ENCODE measurements around the gene LIN7A. TPM values are rescaled to one million over a fixed set of nuclear protein-coding genes. Genes with fewer than 3 reads are reported as not detected.

LIN7A gene
- total RNA-seq, 1 donor from 2014 or later, result 0.80 TPM

DNA sequence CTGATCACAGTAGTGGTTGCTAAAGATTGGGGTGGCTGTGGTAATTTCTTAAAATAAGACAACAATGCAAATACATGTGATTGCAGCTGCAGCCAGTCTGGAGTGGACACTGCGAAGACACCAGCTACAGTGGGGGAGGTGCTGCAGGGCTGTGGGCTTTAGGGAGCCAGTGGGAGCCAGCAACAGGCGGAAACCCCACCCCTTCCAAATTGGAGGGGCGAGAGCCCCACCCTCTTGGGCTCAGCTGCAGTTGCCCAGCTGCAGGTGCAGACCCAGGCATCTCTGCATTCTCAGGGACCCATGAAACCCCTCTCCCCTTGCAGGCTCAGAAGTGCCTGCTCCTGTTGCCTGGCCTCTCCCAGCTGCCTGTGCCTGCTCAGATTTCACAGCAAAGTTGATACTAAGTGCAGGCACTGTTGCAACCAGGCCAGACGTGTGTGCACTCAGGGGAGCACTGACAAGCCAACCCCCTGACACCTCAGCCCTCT, 116.2 kb downstream of the LIN7A start:
- Mint-ChIP-seq H3K4me1 (ENCODE audit: low read depth) (no peaks in the 10 kb centered on the region), H3K9me3 (ENCODE audit: low read depth) (peaks cover 2% of the 10 kb centered on the region), H3K27ac (ENCODE audit: unreplicated experiment) (no peak overlapping the region), H3K36me3 (ENCODE audit: low read depth) (no peaks in the 10 kb centered on the region), H3K27me3 (ENCODE audit: low read depth) (peaks cover 2% of the 10 kb centered on the region), H3K4me3 (ENCODE audit: unreplicated experiment) (no peak overlapping the region)
- DNase-seq (ENCODE audit: low spot score), result no peak
- TF ChIP-seq, protein P1, sequence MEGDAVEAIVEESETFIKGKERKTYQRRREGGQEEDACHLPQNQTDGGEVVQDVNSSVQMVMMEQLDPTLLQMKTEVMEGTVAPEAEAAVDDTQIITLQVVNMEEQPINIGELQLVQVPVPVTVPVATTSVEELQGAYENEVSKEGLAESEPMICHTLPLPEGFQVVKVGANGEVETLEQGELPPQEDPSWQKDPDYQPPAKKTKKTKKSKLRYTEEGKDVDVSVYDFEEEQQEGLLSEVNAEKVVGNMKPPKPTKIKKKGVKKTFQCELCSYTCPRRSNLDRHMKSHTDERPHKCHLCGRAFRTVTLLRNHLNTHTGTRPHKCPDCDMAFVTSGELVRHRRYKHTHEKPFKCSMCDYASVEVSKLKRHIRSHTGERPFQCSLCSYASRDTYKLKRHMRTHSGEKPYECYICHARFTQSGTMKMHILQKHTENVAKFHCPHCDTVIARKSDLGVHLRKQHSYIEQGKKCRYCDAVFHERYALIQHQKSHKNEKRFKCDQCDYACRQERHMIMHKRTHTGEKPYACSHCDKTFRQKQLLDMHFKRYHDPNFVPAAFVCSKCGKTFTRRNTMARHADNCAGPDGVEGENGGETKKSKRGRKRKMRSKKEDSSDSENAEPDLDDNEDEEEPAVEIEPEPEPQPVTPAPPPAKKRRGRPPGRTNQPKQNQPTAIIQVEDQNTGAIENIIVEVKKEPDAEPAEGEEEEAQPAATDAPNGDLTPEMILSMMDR (IDR thresholded peaks at IDR 0.05), result no peak

DNA sequence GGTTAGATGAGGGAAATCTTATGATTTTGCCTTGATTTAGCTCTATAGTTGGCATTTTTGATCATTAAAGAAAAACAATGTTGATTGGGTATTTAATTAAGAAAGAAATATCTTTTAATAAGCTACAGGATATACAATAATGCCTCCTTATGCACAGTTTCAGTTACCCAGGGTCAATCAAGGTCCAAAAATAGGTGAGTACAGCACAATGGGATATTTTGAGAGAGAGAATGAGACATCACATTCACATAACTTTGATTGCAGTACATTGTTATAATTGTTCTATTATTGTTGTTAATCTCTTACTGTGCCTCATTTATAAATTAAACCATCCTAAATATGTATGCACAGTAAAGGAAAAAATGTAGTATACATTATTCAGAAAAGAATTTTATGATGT, 118.9 kb downstream of the LIN7A start:
- H3K9me3 Mint-ChIP-seq (ENCODE audit: low read depth), result peaks cover 2% of the 10 kb centered on the region
- no peaks in the 10 kb centered on the region for H3K4me1 Mint-ChIP-seq (ENCODE audit: low read depth)
- DNase-seq (ENCODE audit: low spot score), result no peak
- H3K27me3 Mint-ChIP-seq (ENCODE audit: low read depth), result peaks cover 2% of the 10 kb centered on the region
- H3K27ac Mint-ChIP-seq (ENCODE audit: unreplicated experiment), result no peak overlapping the region
- H3K4me3 Mint-ChIP-seq (ENCODE audit: unreplicated experiment), result no peak overlapping the region
- TF ChIP-seq, protein P1 (IDR thresholded peaks at IDR 0.05), result no peak
- no peaks in the 10 kb centered on the region for H3K36me3 Mint-ChIP-seq (ENCODE audit: low read depth)

DNA sequence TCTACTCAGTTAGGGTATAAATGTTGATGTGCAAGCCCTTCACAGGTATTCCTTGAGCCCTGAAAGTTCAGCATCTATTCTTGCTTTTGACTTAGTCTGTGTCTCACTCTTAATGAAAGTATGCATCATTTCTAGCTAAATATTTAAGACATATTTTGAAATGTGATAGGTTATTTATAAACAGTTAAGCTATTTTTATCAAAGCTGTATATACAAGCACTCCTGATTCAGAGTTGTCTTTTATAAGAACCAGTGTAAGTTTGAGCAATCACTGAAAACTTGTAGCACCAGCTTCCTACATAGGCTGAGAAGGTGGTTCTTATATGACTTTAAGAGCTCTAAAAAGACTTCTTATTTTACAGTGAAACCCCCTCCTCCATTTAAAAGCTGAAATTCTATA, 122.4 kb downstream of the LIN7A start:
- Mint-ChIP-seq H3K4me1 (ENCODE audit: low read depth) (no peaks in the 10 kb centered on the region), H3K9me3 (ENCODE audit: low read depth) (no peaks in the 10 kb centered on the region), H3K27me3 (ENCODE audit: low read depth) (no peaks in the 10 kb centered on the region), H3K27ac (ENCODE audit: unreplicated experiment) (no peak overlapping the region), H3K4me3 (ENCODE audit: unreplicated experiment) (no peak overlapping the region), H3K36me3 (ENCODE audit: low read depth) (no peaks in the 10 kb centered on the region)
- TF ChIP-seq, protein P1 (IDR thresholded peaks at IDR 0.05), result no peak
- no peak for DNase-seq (ENCODE audit: low spot score)

DNA sequence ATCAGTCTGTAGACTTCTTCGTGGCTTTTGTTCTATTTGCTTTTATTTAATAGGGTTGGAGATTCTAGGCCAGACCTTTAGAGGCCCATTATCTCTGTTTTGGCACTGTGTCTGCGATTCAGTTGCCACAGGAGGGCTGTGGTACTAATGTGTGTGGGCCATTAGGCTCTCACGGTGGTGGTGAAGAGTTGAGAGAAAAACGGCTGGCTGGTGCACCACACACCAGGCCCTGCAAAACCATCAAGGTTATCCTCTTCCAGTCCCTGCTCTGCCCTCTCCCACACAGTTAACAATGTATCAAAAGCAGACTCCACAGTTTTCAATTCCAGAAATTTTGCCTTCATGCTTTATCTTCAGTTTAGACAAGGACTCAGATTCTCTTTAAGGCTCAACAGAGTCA, 123.3 kb downstream of the LIN7A start:
- TF ChIP-seq, protein P1 (IDR thresholded peaks at IDR 0.05), result no peak
- Mint-ChIP-seq H3K36me3 (ENCODE audit: low read depth) (peaks cover 2% of the 10 kb centered on the region), H3K9me3 (ENCODE audit: low read depth) (no peaks in the 10 kb centered on the region), H3K27ac (ENCODE audit: unreplicated experiment) (no peak overlapping the region), H3K27me3 (ENCODE audit: low read depth) (no peaks in the 10 kb centered on the region), H3K4me3 (ENCODE audit: unreplicated experiment) (no peak overlapping the region), H3K4me1 (ENCODE audit: low read depth) (no peaks in the 10 kb centered on the region)
- DNase-seq (ENCODE audit: low spot score), result no peak

DNA sequence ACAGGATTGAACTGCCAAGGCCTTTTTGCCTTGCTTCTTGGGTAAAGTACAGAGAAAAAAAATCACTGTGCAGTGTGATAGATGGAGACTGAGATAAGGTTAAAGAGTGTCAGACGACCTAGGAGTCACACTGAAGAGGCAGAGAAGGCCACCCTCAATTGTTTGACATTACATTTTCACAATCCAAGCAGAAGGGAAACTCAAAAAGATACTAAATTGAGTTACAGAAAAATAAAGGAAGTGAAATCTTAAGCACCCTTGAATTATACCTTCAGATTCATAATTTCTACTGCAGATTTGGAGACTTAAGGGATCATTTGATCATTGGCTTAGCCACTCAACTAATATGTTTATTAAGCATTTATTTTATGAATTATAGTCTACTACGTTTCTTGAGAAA, 123.9 kb downstream of the LIN7A start:
- H3K4me3 Mint-ChIP-seq (ENCODE audit: unreplicated experiment), result no peak overlapping the region
- no peak for DNase-seq (ENCODE audit: low spot score)
- no peaks in the 10 kb centered on the region for H3K4me1 Mint-ChIP-seq (ENCODE audit: low read depth)
- H3K36me3 Mint-ChIP-seq (ENCODE audit: low read depth), result peaks cover 2% of the 10 kb centered on the region
- H3K27me3 Mint-ChIP-seq (ENCODE audit: low read depth), result no peaks in the 10 kb centered on the region
- TF ChIP-seq, protein P1 (IDR thresholded peaks at IDR 0.05), result no peak
- H3K27ac Mint-ChIP-seq (ENCODE audit: unreplicated experiment), result no peak overlapping the region
- no peaks in the 10 kb centered on the region for H3K9me3 Mint-ChIP-seq (ENCODE audit: low read depth)

Data from chondrocyte (in vitro differentiated cells).